Non-pigmented ciliary epithelial cell (primary cell): ENCODE data around the gene LRRC27.

Experiments used
- DNase-seq: peaks from one replicate; pipeline ENCODE4 v3.0.0-alpha.2; 2010; ENCODE audit warnings: low read depth

LRRC27 gene

GRCh38 chr10:132390921-132391675, 59.1 kb downstream of the LRRC27 start:
- no peak for DNase-seq

- DNase-seq: no peak
These were observed 59.7 kb downstream of the LRRC27 start for GRCh38 chr10:132391676-132392020.

DNA sequence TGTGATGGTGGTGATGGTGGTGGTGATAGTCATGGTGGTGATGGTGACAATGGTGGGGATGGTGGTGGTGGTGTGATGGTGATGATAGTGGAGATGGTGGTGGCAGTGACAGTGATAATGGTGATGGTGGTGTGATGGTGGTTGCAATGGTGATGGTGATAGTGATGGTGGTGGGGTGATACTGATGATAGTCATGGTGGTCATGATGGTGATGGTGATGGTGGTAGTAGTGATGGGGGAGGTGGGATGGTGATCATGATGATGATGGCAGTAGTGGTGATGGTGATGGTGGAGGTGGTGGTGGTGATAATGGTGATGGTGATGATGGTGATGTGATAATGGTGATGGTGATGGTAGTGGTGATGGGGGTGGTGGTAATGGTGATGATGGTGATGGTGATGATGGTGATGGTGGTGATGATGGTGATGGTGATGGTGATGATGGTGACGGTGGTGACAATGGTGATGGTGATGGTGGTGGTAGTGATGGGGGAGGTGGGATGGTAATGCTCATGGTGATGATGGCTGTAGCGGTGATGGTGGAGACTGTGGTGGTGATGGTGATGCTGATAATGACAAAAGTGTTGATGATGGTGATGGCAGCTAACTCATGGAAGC, 60.3 kb downstream of the LRRC27 start:
- no peak for DNase-seq

DNA sequence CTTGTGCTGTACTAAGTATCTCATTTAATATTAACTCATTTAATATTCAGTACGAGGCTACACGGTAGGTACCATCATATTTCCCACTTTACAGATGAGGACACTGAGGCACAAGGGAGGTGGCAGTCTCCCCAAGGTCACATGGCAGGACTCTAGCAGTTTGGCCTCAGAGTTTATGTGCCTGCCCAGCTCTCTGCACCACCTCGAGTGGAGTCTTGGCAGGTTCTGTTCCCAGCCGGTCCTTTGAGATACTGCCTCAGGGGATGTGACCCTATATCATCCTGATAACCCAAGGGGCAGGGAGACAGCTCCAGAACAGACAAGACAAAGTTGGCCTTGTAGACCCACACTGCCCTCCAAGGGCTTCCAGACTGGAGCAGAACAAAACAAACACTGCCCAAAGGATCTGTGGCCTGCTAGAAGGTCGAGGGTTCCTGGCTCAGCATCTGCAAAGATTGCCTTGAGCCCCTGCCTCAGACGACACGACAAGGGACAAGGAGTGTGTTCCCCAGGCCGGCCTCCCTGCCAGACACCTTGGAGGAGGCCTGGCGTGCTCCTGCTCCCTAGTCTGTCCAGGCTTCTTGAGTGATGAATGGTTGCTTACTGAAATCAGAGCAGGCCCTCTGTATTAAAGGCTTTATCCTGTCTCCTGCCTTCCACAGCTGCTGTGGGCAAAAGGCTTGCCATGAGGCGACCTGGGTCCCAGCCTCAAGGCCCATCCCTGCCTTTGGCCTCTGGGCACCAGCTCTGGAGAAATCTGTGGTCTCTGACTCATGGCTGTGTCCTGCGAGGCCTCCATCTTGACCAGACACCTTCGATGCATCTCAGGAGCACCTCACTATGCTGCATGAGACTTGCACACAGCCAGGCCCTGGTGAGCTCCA, 61.1 kb downstream of the LRRC27 start:
- no peak for DNase-seq

DNA sequence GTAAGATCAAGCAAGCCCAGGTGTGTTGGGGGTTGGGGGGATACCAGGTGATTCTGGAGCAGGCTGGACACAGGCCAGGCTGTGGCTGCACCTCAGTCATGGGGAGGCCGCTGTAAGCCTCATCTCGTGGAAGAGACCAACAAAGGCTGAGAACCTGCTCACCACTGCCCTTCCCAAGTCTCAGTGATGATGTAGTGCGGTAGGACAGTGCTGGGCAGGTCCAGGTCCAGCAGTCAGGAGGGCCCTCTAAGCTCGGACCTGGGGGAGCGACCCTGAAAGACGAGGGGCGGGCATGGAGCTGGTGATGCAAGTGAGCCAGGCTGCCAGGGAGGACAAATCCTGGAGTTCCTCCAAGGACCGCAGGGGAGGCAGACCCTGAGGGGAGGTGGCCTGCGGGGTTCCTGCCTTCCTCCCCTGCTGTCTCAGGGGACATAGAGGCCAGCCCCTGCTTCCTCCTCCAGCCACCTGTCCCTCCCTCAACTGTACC, 61.7 kb downstream of the LRRC27 start:
- no peak for DNase-seq

- no peak for DNase-seq
These were observed 62.3 kb downstream of the LRRC27 start for GRCh38 chr10:132394201-132394811.

- no peak for DNase-seq
These were observed 63.1 kb downstream of the LRRC27 start for GRCh38 chr10:132394936-132395703.

GRCh38 chr10:132395704-132396493, 63.9 kb downstream of the LRRC27 start:
- DNase-seq: no peak

GRCh38 chr10:132396494-132397035, 64.6 kb downstream of the LRRC27 start:
- DNase-seq: no peak

- no peak for DNase-seq
These were observed 65.1 kb downstream of the LRRC27 start, which contains the start of gene PWWP2B for GRCh38 chr10:132397036-132397541. TSS of gene PWWP2B (plus strand) at chr10:132397200. CDS start at chr10:132397227, 27 bp downstream.

- no peak for DNase-seq
These were observed 65.9 kb downstream of the LRRC27 start for GRCh38 chr10:132397671-132398565.

GRCh38 chr10:132398566-132398991, 66.6 kb downstream of the LRRC27 start:
- DNase-seq: no peak

GRCh38 chr10:132399117-132400035, 67.4 kb downstream of the LRRC27 start:
- no peak for DNase-seq

- no peak for DNase-seq
These were observed 68.1 kb downstream of the LRRC27 start for GRCh38 chr10:132400041-132400546.

DNA sequence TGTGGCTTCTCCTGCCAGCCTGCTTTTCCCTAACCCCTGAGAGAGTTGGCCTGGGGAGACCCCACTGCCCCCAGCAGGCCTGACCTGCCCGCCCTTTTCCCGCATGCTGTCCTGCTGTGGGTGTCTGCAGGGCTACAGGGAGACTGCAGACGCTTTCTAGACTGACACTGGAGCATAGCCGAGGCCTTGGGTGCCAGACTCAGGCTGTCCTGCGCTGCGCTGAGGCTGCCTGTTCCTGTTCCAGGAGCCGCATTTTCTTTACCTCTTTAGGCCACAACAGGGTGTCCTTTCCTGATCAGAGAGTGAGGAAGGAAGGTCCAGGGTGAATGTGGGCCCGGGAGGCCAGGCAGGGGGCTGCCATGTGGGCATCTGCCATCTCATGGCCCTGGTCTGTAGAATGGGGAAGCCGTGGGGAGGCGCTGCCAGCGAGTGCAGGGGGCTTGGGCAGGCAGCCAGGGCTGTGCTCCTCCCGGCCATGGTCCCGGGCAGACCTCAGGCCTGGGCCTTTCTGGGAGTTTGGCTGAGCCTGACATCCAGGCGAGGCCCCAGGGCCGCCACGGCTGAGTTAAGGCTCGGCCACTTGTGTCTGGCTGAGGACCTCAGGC, 68.7 kb downstream of the LRRC27 start:
- DNase-seq: no peak

GRCh38 chr10:132401401-132402118, 69.6 kb downstream of the LRRC27 start:
- no peak for DNase-seq
